ENCODE results near the gene NAV1. TPM values are rescaled to one million over a fixed set of nuclear protein-coding genes. Genes with fewer than 3 reads are reported as not detected.
A peak's percentile ranks its signal among the peaks of the same experiment; 100 is the strongest.

The NAV1 gene
- total RNA-seq, 1 experiment from 2014 or later = 51.0 TPM

GRCh38 chr1:201570181-201570885 lies 31.4 kb downstream of the NAV1 start:
- Mint-ChIP-seq H3K4me3 (no peak overlapping the region), H3K9me3 (peaks cover 4% of the 10 kb centered on the region; the same call in 1 of the 2 replicates), H3K4me1 (peaks cover 7% of the 10 kb centered on the region), H3K36me3 (no peaks in the 10 kb centered on the region), H3K27ac (no peak overlapping the region), H3K27me3 (ENCODE audit: low read depth) (peaks cover 3% of the 10 kb centered on the region; the same call in 1 of the 2 replicates)
- CTCF ChIA-PET = interaction anchor here (0.8 to 1.2 kb wide), 4 partner anchors 10 to 225 kb away, joined by 3 to 4 read pairs (median 3); no protein-coding TSS in a partner anchor
- peak; percentile 30 for ATAC-seq
- DNase-seq (ENCODE audit: low spot score) = peak; percentile 5
- POLR2A ChIA-PET = no interaction called here
- TF ChIP-seq ZNF416 (CRISPR knock-in tag; IDR thresholded peaks at IDR 0.05) (no peak), FOXP4 (CRISPR knock-in tag; IDR thresholded peaks at IDR 0.05) (no peak), PREB (CRISPR knock-in tag; IDR thresholded peaks at IDR 0.05; ENCODE audit: borderline replicate concordance) (no peak)

- H3K4me1 Mint-ChIP-seq = peaks cover 7% of the 10 kb centered on the region
- ChIA-PET POLR2A (no interaction called here), CTCF (interaction anchor here (0.8 to 1.2 kb wide), 3 partner anchors 11 to 224 kb away, joined by 3 to 4 read pairs (median 3); no protein-coding TSS in a partner anchor)
- peaks cover 3% of the 10 kb centered on the region; the same call in 1 of the 2 replicates for H3K27me3 Mint-ChIP-seq (ENCODE audit: low read depth)
- H3K27ac Mint-ChIP-seq = no peak overlapping the region
- no peaks in the 10 kb centered on the region for H3K36me3 Mint-ChIP-seq
- ATAC-seq (no peak), DNase-seq (ENCODE audit: low spot score) (peak; percentile 3)
- H3K9me3 Mint-ChIP-seq = peaks cover 5% of the 10 kb centered on the region
- TF ChIP-seq HMGXB4 (CRISPR knock-in tag; IDR thresholded peaks at IDR 0.05) (no peak), ZSCAN18 (CRISPR knock-in tag; IDR thresholded peaks at IDR 0.05) (no peak), SOX15 (CRISPR knock-in tag; IDR thresholded peaks at IDR 0.05) (no peak), FOXP1 (CRISPR knock-in tag; IDR thresholded peaks at IDR 0.05; ENCODE audit: borderline replicate concordance) (no peak), GTF2I (CRISPR knock-in tag; conservative IDR thresholded peaks at IDR 0.05) (no peak), ZNF425 (CRISPR knock-in tag; conservative IDR thresholded peaks at IDR 0.05) (no peak), ZNF281 (CRISPR knock-in tag; IDR thresholded peaks at IDR 0.05) (no peak), MYBL2 (CRISPR knock-in tag; IDR thresholded peaks at IDR 0.05) (no peak), TEAD1 (CRISPR knock-in tag; IDR thresholded peaks at IDR 0.05) (no peak)
- H3K4me3 Mint-ChIP-seq = no peak overlapping the region
Observed at GRCh38 chr1:201570886-201571624, 32.1 kb downstream of the NAV1 start.
